GM12872 (cell line): ENCODE measurements around the gene SP2.

Source experiments
- CTCF ChIP-seq: IDR thresholded peaks from 3 replicates; pipeline ENCODE4 v1.5.1; 2011; ENCODE audit warnings: low read depth, mild to moderate bottlenecking, low read length, moderate library complexity; ENCODE audit not compliant: insufficient read depth

The SP2 gene

GRCh38 chr17:47862621-47863440 lies 33.2 kb upstream of the SP2 start:
- TF ChIP-seq CTCF, result no peak

GRCh38 chr17:47864791-47865216 lies 31.2 kb upstream of the SP2 start:
- TF ChIP-seq CTCF, result no peak

GRCh38 chr17:47866941-47867340 lies 29.1 kb upstream of the SP2 start:
- no peak for TF ChIP-seq CTCF

GRCh38 chr17:47867813-47868533 lies 28.1 kb upstream of the SP2 start:
- TF ChIP-seq CTCF, result no peak

- no peak for TF ChIP-seq CTCF
These were observed 26.9 kb upstream of the SP2 start for GRCh38 chr17:47869114-47869513.

- TF ChIP-seq CTCF, result no peak
These were observed 26.0 kb upstream of the SP2 start for GRCh38 chr17:47870056-47870455.

- no peak for TF ChIP-seq CTCF
These were observed 25.0 kb upstream of the SP2 start for GRCh38 chr17:47871048-47871447.
